B cell (primary cell): ENCODE measurements around the gene ACP1. TPM values are rescaled to one million over a fixed set of nuclear protein-coding genes. Genes with fewer than 3 reads are reported as not detected.

Experiments
- ATAC-seq: fragments of 200-7000 bp; cut with Tn5 transposase; one replicate; pipeline ENCODE4 v1.10.0; 2021; ENCODE audit warnings: low read depth, mild to moderate bottlenecking, moderate number of reproducible peaks, moderate library complexity
- CTCF ChIA-PET: fragments of 350-600 bp; sonication (Branson Sonifier 250); formaldehyde crosslinking; loops from one replicate; lab custom pipeline; 2021; ENCODE audit warnings: antibody characterized with exemption, inconsistent platforms; lab: Charles Lee
- POLR2A ChIA-PET: fragments of 350-600 bp; sonication (Branson Sonifier 250); formaldehyde crosslinking; loops from one replicate; lab custom pipeline; 2021; ENCODE audit warnings: antibody characterized with exemption; lab: Charles Lee
- DNase-seq: peaks from one replicate; pipeline ENCODE4 v3.0.0; 2013
- H2AFZ ChIP-seq: 2 replicates; pipeline ENCODE4 v1.6.1; 2012; ENCODE audit warnings: mild to moderate bottlenecking, low read depth, low read length; ENCODE audit not compliant: insufficient read depth, poor library complexity, severe bottlenecking
- H3K27ac ChIP-seq, 2 donors: 1 replicate in 1 of 2; 2 replicates in 1 of 2; pipeline ENCODE4 v1.5.1; 2012 to 2013; ENCODE audit warnings: low read length in 2 of 2, mild to moderate bottlenecking in 2 of 2, moderate library complexity in 1 of 2
- H3K27me3 ChIP-seq, 4 experiments: fragments of 200-600 bp in 1 of 4; sonication (generic) in 1 of 4; replicated peaks in 1 of 4; 1 replicate in 2 of 4; 2 replicates in 2 of 4; pipeline versions ENCODE4 v1.6.1 to v1.7.0; 2013 to 2016; ENCODE audit warnings: low read length in 3 of 4, mild to moderate bottlenecking in 2 of 4, mixed read lengths in 1 of 4, moderate library complexity in 1 of 4; ENCODE audit not compliant: insufficient read depth in 4 of 4, control insufficient read depth in 3 of 4; ENCODE audit errors: control extremely low read depth in 1 of 4
- H3K36me3 ChIP-seq, 2 experiments: replicated peaks in 1 of 2; 1 replicate in 1 of 2; 2 replicates in 1 of 2; pipeline versions ENCODE4 v1.6.1 to v1.7.1; 2013; ENCODE audit warnings: low read length in 1 of 2; ENCODE audit not compliant: insufficient read depth in 2 of 2, control insufficient read depth in 1 of 2; ENCODE audit errors: control extremely low read depth in 1 of 2, extremely low read depth in 1 of 2
- H3K4me1 ChIP-seq, 2 donors: fragments of 200-600 bp in 1 of 2; sonication (generic) in 1 of 2; 1 replicate in 1 of 2; 2 replicates in 1 of 2; pipeline versions ENCODE4 v1.5.1 to v1.6.1; 2013 to 2017; ENCODE audit warnings: low read length in 2 of 2; ENCODE audit not compliant: control insufficient read depth in 2 of 2, insufficient read depth in 2 of 2
- H3K4me2 ChIP-seq: replicated peaks from 2 replicates; pipeline ENCODE3; 2012; ENCODE audit warnings: mild to moderate bottlenecking, low read depth, low read length; ENCODE audit not compliant: poor library complexity, severe bottlenecking
- H3K4me3 ChIP-seq, 5 experiments: fragments of 200-600 bp in 1 of 5; sonication (generic) in 1 of 5; 1 replicate in 3 of 5; 2 replicates in 2 of 5; pipeline versions ENCODE4 v1.5.1 to v1.7.0; 2011 to 2016; ENCODE audit warnings: low read length in 4 of 5, mild to moderate bottlenecking in 4 of 5, low read depth in 2 of 5, control low read depth in 1 of 5, moderate library complexity in 1 of 5; ENCODE audit not compliant: insufficient read depth in 1 of 5; ENCODE audit errors: control extremely low read depth in 1 of 5, extremely low read depth in 1 of 5
- H3K79me2 ChIP-seq: fragments of 200-600 bp; sonication (generic); one replicate; pipeline ENCODE4 v1.6.0; 2016; ENCODE audit warnings: low read length; ENCODE audit not compliant: control insufficient read depth, insufficient read depth
- H3K9ac ChIP-seq: fragments of 200-600 bp; sonication (generic); 2 replicates; pipeline ENCODE4 v1.6.1; 2017; ENCODE audit warnings: mild to moderate bottlenecking, low read length, moderate library complexity
- H3K9me3 ChIP-seq, 3 donors: one replicate each; pipeline versions ENCODE4 v1.6.1 to v1.7.1; 2013; ENCODE audit warnings: low read length in 2 of 3; ENCODE audit not compliant: control insufficient read depth in 2 of 3, insufficient read depth in 1 of 3; ENCODE audit errors: control extremely low read depth in 1 of 3
- H4K20me1 ChIP-seq: 2 replicates; pipeline ENCODE4 v1.6.0; 2012; ENCODE audit warnings: mild to moderate bottlenecking, low read length; ENCODE audit not compliant: insufficient read depth, control insufficient read depth, poor library complexity, severe bottlenecking
- H3K27ac Mint-ChIP-seq: one replicate; pipeline ENCODE4 v1.8.0; 2021; ENCODE audit warnings: mixed read lengths
- H3K27me3 Mint-ChIP-seq: one replicate; pipeline ENCODE4 v1.8.0; 2021; ENCODE audit warnings: mixed read lengths
- H3K4me1 Mint-ChIP-seq: one replicate; pipeline ENCODE4 v1.8.0; 2021; ENCODE audit warnings: mixed read lengths
- H3K4me3 Mint-ChIP-seq: one replicate; pipeline ENCODE4 v1.8.0; 2021; ENCODE audit warnings: mixed read lengths
- H3K9me3 Mint-ChIP-seq: one replicate; pipeline ENCODE4 v1.8.0; 2022; ENCODE audit warnings: mixed read lengths; ENCODE audit not compliant: insufficient read depth
- CTCF ChIP-seq: fragments of 200-600 bp; IDR thresholded peaks from one replicate; pipeline ENCODE4 v1.8.0; 2022; ENCODE audit warnings: antibody characterized with exemption, mild to moderate bottlenecking
- EZH2 ChIP-seq: IDR thresholded peaks from 2 replicates; pipeline ENCODE4 v1.6.1; 2012; ENCODE audit warnings: borderline replicate concordance, low read depth, mild to moderate bottlenecking, moderate library complexity, low read length; ENCODE audit not compliant: insufficient read depth, poor library complexity, severe bottlenecking
- WGBS: methylation state at CpG from one replicate; pipeline ENCODE4 v1.1.5; 2013; ENCODE audit warnings: missing lambda C conversion rate; ENCODE audit not compliant: insufficient coverage; 5-methylcytosine and 5-hydroxymethylcytosine counted together
- intact Hi-C: fragments of 100-400 bp; cut with micrococcal nuclease; formaldehyde crosslinking; loops from one replicate; pipeline ENCODE4 v1.10.0; 2022
- polyA plus RNA-seq: library from polyadenylated mRNA; depleted of rRNA; stranded (reverse); fragments of >200 nt; gene quantifications from 2 replicates; pipeline ENCODE4 v1.2.3, GENCODE V29; 2012
- total RNA-seq, 2 donors: library from RNA; stranded (reverse); fragments of 120-200 nt in 1 of 2; gene quantifications; 1 replicate in 1 of 2; 2 replicates in 1 of 2; pipeline versions ENCODE4 v1.2.3 to v1.2.4, GENCODE V29; 2013 to 2022

Gene ACP1
- total and polyA plus RNA-seq, 2 donors (not counting 1 experiment from before 2014, with no cell fraction given), result 70.2 to 87.8 TPM

- POLR2A ChIA-PET, result interaction anchor here (1.1 kb wide), 1 partner anchor 19 kb away, joined by 3 read pairs; no protein-coding TSS in a partner anchor
Observed at GRCh38 chr2:257429-257828, 7.3 kb upstream of the ACP1 start.

More at GRCh38 chr2:257429-257828, 7.3 kb upstream of the ACP1 start:
- H2AFZ ChIP-seq, result no peak overlapping the region
- H4K20me1 ChIP-seq, result no peaks in the 10 kb centered on the region
- H3K36me3 ChIP-seq, result peaks cover 0 to 4% of the 10 kb centered on the region in 2 experiments
- Mint-ChIP-seq H3K27ac (no peak overlapping the region), H3K9me3 (peaks cover 2% of the 10 kb centered on the region), H3K4me3 (no peak overlapping the region), H3K27me3 (no peaks in the 10 kb centered on the region), H3K4me1 (no peaks in the 10 kb centered on the region)
- 22% methylated on average over 2 of the region's 3 CpGs for WGBS
- intact Hi-C loops, result no loop called here
- DNase-seq (no peak), ATAC-seq (no peak)
- H3K27ac ChIP-seq, result no peak overlapping the region
- no peaks in the 10 kb centered on the region for H3K27me3 ChIP-seq
- no peaks in the 10 kb centered on the region for H3K79me2 ChIP-seq
- no peak overlapping the region for H3K4me3 ChIP-seq
- TF ChIP-seq CTCF (no peak), EZH2 (no peak)
- H3K4me2 ChIP-seq, result no peak overlapping the region
- peaks cover 0 to 2% (median 0%) of the 10 kb centered on the region in 3 donors for H3K9me3 ChIP-seq
- no peak overlapping the region for H3K9ac ChIP-seq
- CTCF ChIA-PET, result interaction anchor here (1.7 kb wide), 1 partner anchor 10 kb away, joined by 6 read pairs; no protein-coding TSS in a partner anchor
- no peaks in the 10 kb centered on the region for H3K4me1 ChIP-seq
